GM12875 (cell line): Measurements from ENCODE around the gene MGRN1.

Experiments
- H3K4me3 ChIP-seq: one replicate; pipeline ENCODE4 v1.5.1; 2011; ENCODE audit warnings: low read depth, low read length, control low read depth
- TF ChIP-seq, protein P1 (sequence below): IDR thresholded peaks from 2 replicates; pipeline ENCODE4 v1.5.1; 2011; ENCODE audit warnings: low read depth, mild to moderate bottlenecking, control low read depth, inconsistent platforms, low read length, moderate library complexity, borderline replicate concordance; ENCODE audit not compliant: insufficient read depth

Gene MGRN1

DNA sequence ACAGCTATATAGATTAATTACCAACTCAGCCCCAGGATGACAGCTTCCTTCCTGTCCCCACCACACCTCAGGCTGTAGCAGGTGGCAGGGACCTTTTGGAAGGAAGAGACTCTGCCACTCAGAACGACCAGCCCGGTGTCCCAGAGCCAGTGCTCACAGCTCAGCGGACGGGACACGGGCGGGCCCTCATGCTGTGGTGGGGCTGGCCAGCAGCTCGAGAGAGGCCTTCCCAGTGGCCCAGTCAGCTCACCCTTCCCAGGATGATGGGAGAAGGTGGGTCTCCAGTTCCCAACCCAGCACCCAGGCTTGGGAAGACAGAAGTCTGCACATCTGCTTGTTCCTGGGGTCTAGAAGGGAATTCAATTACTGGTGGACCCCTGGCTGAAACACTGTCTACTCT, 79.3 kb downstream of the MGRN1 start:
- H3K4me3 ChIP-seq: no peak overlapping the region
- TF ChIP-seq, protein P1, sequence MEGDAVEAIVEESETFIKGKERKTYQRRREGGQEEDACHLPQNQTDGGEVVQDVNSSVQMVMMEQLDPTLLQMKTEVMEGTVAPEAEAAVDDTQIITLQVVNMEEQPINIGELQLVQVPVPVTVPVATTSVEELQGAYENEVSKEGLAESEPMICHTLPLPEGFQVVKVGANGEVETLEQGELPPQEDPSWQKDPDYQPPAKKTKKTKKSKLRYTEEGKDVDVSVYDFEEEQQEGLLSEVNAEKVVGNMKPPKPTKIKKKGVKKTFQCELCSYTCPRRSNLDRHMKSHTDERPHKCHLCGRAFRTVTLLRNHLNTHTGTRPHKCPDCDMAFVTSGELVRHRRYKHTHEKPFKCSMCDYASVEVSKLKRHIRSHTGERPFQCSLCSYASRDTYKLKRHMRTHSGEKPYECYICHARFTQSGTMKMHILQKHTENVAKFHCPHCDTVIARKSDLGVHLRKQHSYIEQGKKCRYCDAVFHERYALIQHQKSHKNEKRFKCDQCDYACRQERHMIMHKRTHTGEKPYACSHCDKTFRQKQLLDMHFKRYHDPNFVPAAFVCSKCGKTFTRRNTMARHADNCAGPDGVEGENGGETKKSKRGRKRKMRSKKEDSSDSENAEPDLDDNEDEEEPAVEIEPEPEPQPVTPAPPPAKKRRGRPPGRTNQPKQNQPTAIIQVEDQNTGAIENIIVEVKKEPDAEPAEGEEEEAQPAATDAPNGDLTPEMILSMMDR: no peak

DNA sequence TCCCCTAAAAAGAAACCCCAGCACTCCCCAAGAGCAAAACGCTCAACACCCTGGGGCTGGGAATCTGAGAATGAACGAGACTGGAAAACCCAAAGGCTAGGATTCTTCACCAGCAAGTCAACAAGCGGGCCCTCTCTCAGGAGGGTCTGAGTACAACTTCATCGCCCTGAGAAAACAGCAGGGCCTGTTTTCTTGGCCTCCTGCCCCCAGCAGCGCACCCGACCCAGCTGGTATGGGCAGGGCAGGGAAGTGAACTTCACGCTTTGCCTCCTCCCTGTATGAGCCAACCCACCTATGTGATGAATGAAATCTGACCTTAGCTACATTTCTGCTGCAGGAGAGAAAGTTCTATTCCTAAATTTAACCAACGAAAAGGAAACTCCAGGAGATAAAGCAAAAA, 79.9 kb downstream of the MGRN1 start:
- TF ChIP-seq, protein P1: no peak
- H3K4me3 ChIP-seq: no peak overlapping the region

DNA sequence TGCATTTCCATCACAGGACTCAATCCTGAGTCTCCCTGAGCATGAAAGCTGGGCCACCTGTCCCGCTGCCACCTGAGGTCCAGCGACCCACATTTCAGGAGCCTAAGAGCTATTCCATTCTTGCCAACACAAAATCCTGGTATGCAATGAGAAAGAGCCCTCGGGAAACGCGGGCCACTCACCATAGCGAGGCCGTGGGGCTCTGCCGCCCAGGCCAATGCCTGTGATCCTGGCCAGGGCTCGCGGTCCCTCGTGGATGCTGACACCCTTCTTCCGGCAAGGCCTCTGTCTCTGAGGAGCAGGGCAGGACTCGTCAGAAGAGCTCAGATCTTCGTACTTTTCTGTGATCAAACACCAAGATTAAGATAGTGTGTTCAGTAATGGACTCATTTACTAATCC, 80.3 kb downstream of the MGRN1 start:
- TF ChIP-seq, protein P1: no peak
- H3K4me3 ChIP-seq: no peak overlapping the region

DNA sequence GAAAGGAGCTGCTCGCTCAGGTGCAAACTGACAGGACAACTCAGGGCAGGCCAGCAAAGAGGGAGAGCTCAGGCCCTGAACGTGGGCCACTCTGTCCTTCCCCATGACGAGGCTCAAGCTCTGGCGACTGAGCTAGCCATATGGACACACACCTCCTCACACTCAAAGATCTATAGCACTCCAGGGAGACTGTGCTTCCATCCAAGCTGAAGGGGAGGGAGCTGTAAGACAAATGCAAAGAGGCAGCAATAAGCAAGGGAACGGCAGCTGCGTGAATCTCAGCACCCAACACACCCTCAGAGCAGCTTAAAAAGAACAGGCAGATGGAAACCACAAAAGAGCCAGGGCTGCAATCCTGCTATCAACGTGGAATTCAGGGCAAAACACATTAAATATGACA, 82.2 kb downstream of the MGRN1 start:
- no peak overlapping the region for H3K4me3 ChIP-seq
- TF ChIP-seq, protein P1: no peak

DNA sequence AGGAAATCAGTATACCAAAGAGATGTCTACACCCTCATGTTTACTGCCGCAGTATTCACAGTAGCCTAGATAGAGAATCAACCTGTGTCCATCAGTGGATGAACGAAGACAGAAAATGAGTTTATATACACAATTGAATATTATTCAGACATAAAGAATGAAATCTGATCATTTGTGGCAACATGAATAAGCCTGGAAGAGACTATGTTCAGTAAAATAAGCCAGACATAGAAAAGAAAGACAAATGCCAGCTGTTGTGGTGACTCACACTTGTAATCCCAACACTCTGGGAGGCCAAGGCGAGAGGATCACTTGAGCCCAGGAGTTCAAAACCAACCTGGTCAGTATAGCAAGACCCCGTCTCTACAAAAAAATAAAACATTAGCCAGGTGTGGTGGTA, 84.9 kb downstream of the MGRN1 start:
- H3K4me3 ChIP-seq: no peak overlapping the region

DNA sequence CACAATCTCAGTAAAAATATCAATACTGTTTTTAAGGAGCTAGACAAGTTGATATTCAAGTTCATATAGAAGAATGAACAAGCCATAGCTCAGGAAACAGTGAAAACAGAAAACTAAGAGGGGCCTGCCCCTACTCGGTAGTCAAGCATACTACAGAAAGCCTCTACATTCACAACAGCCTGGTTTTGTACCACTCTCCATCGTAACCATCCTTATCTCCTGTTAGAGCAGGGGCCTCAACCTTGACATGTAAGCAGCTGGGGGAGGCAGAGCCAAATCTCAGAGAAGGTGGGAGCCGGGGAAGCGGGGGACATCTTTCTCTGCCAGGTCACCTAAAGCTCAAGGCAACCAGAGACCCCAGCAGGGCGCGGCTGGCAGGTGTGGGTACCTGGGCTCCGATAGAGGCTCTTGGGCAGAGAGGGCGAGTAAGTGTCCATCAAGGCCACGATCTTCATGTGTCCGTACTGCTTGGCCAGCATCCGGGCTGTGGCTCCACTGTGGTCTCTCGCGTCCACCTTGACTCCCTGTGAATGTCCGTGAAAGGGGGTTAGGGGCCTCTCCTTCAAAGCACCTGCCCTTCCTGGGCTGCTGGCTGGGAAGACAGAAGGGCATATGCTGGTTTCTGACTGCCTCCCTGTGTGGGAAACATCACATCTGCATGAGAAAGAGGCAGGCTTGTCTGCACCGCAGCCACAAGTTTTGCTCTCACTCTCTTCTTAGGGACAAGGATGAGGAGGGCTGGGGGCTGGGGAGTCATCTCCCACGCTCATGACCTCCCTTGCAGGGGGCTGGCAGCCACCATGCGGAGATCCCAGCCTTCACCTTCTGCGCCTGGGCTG, 89.3 kb downstream of the MGRN1 start:
- TF ChIP-seq, protein P1: no peak
- no peak overlapping the region for H3K4me3 ChIP-seq

More for the DNA sequence above, 84.9 kb downstream of the MGRN1 start:
- TF ChIP-seq, protein P1: no peak

DNA sequence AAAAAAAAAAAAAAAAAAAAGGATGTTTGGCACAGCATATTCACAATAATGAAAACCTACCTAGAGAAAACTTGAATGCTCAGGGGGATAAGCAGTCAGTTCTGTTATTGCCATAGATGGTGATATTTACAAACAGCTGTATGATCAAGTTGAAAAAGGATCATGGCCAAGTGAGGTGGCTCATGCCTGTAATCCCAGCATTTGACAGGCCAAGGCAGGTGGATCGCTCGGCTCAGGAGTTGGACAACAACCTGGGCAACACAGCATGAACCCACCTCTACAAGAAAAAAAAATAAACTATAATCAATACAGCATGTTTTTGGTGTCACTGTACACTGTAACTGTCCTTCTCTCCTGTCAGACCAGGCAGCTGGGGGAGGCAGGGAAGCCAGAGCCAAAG, 90.4 kb downstream of the MGRN1 start:
- no peak overlapping the region for H3K4me3 ChIP-seq
- TF ChIP-seq, protein P1: no peak
